ENCODE measurements around the gene ADRA2A.

Gene ADRA2A

DNA sequence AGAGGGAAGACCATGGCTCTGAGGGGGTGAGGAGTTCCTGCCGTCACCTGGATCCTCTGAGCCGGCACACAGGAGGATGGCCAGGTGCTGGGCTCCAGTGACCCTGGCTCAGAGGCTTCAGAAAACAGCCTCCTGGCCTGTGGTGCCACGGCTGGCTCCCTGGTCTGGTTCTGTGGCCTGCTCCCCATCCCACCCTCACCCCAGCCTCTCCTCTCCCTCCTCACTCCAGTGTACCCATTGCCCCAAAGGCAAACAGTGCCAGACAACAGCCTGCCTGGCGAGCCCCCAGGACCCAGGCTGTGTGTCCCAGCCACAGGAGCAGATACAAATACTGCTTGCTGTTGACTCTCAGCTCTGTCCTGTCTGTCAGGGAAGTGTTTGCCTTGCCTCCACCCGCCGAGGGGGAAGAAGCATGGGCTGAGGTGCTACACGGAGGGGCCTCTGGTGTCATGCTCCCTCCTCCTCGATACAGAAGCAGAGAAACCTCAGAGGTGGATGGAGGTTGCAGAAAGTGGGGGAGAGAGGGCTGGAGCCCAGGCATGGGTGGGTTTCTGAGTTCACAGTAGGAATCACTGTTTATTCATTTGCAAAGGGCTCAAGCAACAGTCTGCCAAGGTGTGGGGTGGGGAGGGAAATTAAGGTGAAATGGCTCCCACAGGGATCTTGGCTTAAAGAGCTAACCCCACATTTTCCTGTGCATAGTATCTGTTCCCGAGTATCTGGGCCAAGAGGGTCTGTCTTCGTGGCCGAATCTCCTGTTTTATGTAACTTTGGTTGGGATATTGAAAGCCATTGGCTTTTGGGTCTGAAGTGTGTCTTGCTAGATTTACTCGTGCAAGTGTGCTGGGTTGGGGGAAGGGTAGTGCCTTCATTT lies 5.5 kb downstream of the ADRA2A start:
- H3K4me3 ChIP-seq (ENCODE audit: control insufficient read depth in 1 of 7, extremely low read depth in 1 of 7, insufficient read depth in 4 of 7, low read depth in 2 of 7, low read length in 6 of 7) = no peak overlapping the region
- H3K4me1 ChIP-seq (ENCODE audit: control extremely low read depth in 1 of 4, control insufficient read depth in 4 of 4, insufficient read depth in 4 of 4, low read length in 3 of 4) = peaks cover 0 to 12% (median 9%) of the 10 kb centered on the region in 4 experiments
- H3K9me3 ChIP-seq (ENCODE audit: control extremely low read depth in 1 of 5, control insufficient read depth in 4 of 5, insufficient read depth in 2 of 5, low read depth in 1 of 5, low read length in 4 of 5) = peaks cover 0 to 14% (median 10%) of the 10 kb centered on the region in 5 experiments
- peaks cover 0 to 18% (median 12%) of the 10 kb centered on the region in 5 experiments for H3K27me3 ChIP-seq (replicated peaks in 2 of 5; ENCODE audit: control insufficient read depth in 4 of 5, insufficient read depth in 5 of 5, low read length in 4 of 5)
- H3K36me3 ChIP-seq (ENCODE audit: control insufficient read depth in 4 of 4, insufficient read depth in 4 of 4, low read length in 3 of 4) = no peaks in the 10 kb centered on the region
- DNase-seq = no peak
- WGBS (ENCODE audit: insufficient coverage) = 86% methylated on average over 7 of the region's 12 CpGs
- CTCF ChIA-PET = interaction anchor here (0.7 to 1.5 kb wide), 2 partner anchors 9 to 29 kb away, joined by 3 to 4 read pairs; no protein-coding TSS in a partner anchor
- POLR2A ChIA-PET = no interaction called here
- no peak overlapping the region for H3K27ac ChIP-seq (ENCODE audit: insufficient read depth in 1 of 2, low read depth in 1 of 2, low read length in 2 of 2, poor library complexity in 1 of 2, severe bottlenecking in 2 of 2)

DNA sequence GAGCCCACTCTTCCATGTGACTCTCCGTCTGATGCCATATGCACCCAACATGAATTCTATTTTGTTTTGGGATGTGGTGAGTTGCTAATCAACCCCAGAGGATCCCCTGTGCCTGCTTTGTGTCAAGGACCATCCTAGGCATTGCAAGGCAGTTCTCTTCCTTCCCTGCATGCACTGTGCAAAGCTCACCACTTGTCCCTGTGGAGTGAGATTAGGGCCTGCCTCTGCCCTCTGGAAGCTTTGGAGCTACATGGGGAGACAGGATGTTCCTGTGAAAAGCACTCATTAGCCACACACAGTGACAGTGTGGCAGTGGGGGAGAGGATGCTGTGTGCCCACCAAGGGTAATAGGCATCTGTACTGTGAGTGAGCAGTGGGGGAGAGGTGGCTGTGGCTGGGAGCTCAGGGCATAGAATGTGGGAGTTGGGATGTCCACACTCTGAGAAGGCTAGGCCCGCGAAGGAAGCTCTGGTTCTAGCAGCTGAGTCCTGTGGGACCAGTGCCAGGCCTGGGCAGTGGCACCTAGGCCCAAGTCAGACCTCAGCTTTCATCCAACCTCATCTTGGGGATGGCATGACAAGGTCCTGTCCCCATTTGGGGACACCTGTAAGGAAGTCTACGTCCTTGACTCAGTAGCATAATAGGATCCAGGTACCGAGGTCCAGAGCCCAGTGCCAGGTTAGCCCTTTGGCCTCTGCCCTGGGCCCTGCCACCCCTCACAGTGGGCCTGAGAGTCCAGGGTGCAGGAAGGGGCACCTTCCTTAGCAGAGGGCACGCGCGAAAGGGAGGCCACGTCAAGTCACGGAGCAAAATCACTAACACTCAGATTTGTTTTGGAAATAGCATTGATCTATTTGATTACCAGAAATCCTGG lies 6.6 kb downstream of the ADRA2A start:
- H3K36me3 ChIP-seq (ENCODE audit: control insufficient read depth in 4 of 4, insufficient read depth in 4 of 4, low read length in 3 of 4) = no peaks in the 10 kb centered on the region
- WGBS (ENCODE audit: insufficient coverage) = 98% methylated on average over 9 of the region's 10 CpGs
- no peak overlapping the region for H3K4me3 ChIP-seq (ENCODE audit: control insufficient read depth in 1 of 7, extremely low read depth in 1 of 7, insufficient read depth in 4 of 7, low read depth in 2 of 7, low read length in 6 of 7)
- H3K9me3 ChIP-seq (ENCODE audit: control extremely low read depth in 1 of 5, control insufficient read depth in 4 of 5, insufficient read depth in 2 of 5, low read depth in 1 of 5, low read length in 4 of 5) = peaks cover 0 to 10% (median 6%) of the 10 kb centered on the region in 5 experiments
- DNase-seq = no peak
- H3K27ac ChIP-seq (ENCODE audit: insufficient read depth in 1 of 2, low read depth in 1 of 2, low read length in 2 of 2, poor library complexity in 1 of 2, severe bottlenecking in 2 of 2) = no peak overlapping the region
- H3K27me3 ChIP-seq (replicated peaks in 2 of 5; ENCODE audit: control insufficient read depth in 4 of 5, insufficient read depth in 5 of 5, low read length in 4 of 5) = peaks cover 0 to 11% (median 7%) of the 10 kb centered on the region in 5 experiments
- POLR2A ChIA-PET = no interaction called here
- CTCF ChIA-PET = interaction anchor here (1.5 kb wide), 1 partner anchor 10 kb away, joined by 4 read pairs; no protein-coding TSS in a partner anchor
- peaks cover 0 to 3% (median under 1%) of the 10 kb centered on the region in 4 experiments for H3K4me1 ChIP-seq (ENCODE audit: control extremely low read depth in 1 of 4, control insufficient read depth in 4 of 4, insufficient read depth in 4 of 4, low read length in 3 of 4)

DNA sequence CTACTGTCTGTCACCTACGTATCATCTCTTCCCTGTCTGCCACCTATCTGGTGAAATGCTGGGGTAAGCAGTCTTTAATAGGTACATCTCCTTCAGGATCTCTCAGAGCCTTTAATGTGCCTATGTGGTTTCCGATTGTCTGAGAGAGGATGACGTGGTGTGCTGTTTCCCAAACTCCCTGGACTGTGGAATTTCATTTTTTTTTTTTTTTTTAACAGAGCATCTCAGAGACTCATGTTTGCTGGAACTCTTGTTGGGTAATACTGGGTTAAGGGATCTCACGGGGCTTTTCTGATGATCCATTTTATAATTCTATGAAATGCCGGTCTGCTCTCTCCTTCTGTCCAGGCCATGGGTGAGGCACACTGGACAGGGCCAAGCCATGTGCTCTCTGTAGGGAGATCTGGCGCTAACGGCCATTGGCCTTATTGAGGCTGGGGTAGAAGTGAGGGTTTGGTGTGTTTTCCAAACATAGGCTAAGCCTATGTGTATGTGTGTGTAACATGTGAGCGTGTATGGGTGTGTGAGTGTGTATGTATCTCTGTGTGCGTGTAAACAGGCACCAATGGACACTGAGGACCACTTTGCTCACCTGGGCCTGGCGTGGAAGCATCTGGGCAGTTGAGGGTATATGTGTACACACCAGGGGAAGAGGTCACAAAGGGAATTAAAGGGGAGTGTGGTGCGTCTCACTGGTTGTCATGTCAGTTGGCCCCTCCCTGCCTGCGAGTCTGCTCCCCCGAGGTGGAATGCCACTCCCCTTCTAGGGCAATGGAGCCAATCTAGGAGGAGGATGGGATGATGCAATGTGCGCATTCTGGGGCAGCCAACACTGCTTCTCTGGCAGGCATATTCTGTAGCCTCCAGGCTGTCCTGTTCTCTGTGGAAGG lies 7.8 kb downstream of the ADRA2A start:
- Histone ChIP-seq H3K27ac (ENCODE audit: insufficient read depth in 1 of 2, low read depth in 1 of 2, low read length in 2 of 2, poor library complexity in 1 of 2, severe bottlenecking in 2 of 2) (no peak overlapping the region), H3K4me3 (ENCODE audit: control insufficient read depth in 1 of 7, extremely low read depth in 1 of 7, insufficient read depth in 4 of 7, low read depth in 2 of 7, low read length in 6 of 7) (no peak overlapping the region), H3K27me3 (replicated peaks in 2 of 5; ENCODE audit: control insufficient read depth in 4 of 5, insufficient read depth in 5 of 5, low read length in 4 of 5) (peaks cover 0 to 9% (median 0%) of the 10 kb centered on the region in 5 experiments), H3K4me1 (ENCODE audit: control extremely low read depth in 1 of 4, control insufficient read depth in 4 of 4, insufficient read depth in 4 of 4, low read length in 3 of 4) (no peaks in the 10 kb centered on the region), H3K36me3 (ENCODE audit: control insufficient read depth in 4 of 4, insufficient read depth in 4 of 4, low read length in 3 of 4) (no peaks in the 10 kb centered on the region), H3K9me3 (ENCODE audit: control extremely low read depth in 1 of 5, control insufficient read depth in 4 of 5, insufficient read depth in 2 of 5, low read depth in 1 of 5, low read length in 4 of 5) (peaks cover 0 to 6% (median 0%) of the 10 kb centered on the region in 5 experiments)
- 96% methylated on average over 9 of the region's 14 CpGs for WGBS (ENCODE audit: insufficient coverage)
- no peak for DNase-seq
- POLR2A ChIA-PET = no interaction called here
- CTCF ChIA-PET = no interaction called here

DNA sequence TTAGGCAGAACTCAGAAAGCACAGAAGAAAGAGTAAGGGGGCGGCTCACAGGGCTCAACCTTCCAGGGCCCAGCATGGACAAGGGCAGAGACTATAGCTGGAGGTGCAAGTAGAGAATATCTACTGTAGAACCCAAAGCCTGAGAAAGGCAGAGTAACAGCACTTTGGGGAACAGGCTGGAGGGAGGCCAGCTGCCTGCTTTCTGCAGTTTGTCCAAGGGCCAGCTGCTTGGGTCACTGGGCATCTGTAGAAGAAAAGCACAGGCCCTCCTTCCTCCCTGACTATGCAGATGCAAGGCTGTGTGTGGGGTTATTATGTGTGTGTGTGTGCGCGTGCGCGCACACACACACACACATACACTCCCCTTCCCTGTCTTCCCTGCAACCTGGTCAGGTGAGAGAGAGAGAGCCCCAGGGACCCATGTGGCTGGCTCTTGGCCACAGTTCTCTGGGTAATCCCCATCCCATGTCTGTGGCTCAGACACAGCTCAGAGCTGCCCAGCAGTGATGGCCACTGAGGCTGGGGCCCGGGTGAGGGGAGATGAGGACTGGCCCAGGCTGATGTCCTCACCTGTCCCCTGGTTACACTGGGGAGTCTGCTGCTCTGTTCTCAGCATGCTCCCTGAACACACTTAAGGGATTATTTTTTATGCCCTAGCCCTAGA lies 9.0 kb downstream of the ADRA2A start:
- no peak overlapping the region for H3K4me3 ChIP-seq (ENCODE audit: control insufficient read depth in 1 of 7, extremely low read depth in 1 of 7, insufficient read depth in 4 of 7, low read depth in 2 of 7, low read length in 6 of 7)
- ChIA-PET POLR2A (interaction anchor here (0.6 kb wide), 1 partner anchor 14 kb away, joined by 3 read pairs; no protein-coding TSS in a partner anchor), CTCF (interaction anchor here (0.7 to 5.0 kb wide), 4 partner anchors 8 to 121 kb away, joined by 3 to 39 read pairs (median 8); partner anchors contain the start of gene ADRA2A)
- H3K27ac ChIP-seq (ENCODE audit: insufficient read depth in 1 of 2, low read depth in 1 of 2, low read length in 2 of 2, poor library complexity in 1 of 2, severe bottlenecking in 2 of 2) = no peak overlapping the region
- WGBS (ENCODE audit: insufficient coverage) = 80% methylated on average over 1 of the region's 6 CpGs
- peaks cover 0 to 6% (median 0%) of the 10 kb centered on the region in 5 experiments for H3K9me3 ChIP-seq (ENCODE audit: control extremely low read depth in 1 of 5, control insufficient read depth in 4 of 5, insufficient read depth in 2 of 5, low read depth in 1 of 5, low read length in 4 of 5)
- H3K4me1 ChIP-seq (ENCODE audit: control extremely low read depth in 1 of 4, control insufficient read depth in 4 of 4, insufficient read depth in 4 of 4, low read length in 3 of 4) = no peaks in the 10 kb centered on the region
- DNase-seq = no peak
- no peaks in the 10 kb centered on the region for H3K36me3 ChIP-seq (ENCODE audit: control insufficient read depth in 4 of 4, insufficient read depth in 4 of 4, low read length in 3 of 4)
- H3K27me3 ChIP-seq (replicated peaks in 2 of 5; ENCODE audit: control insufficient read depth in 4 of 5, insufficient read depth in 5 of 5, low read length in 4 of 5) = no peaks in the 10 kb centered on the region

DNA sequence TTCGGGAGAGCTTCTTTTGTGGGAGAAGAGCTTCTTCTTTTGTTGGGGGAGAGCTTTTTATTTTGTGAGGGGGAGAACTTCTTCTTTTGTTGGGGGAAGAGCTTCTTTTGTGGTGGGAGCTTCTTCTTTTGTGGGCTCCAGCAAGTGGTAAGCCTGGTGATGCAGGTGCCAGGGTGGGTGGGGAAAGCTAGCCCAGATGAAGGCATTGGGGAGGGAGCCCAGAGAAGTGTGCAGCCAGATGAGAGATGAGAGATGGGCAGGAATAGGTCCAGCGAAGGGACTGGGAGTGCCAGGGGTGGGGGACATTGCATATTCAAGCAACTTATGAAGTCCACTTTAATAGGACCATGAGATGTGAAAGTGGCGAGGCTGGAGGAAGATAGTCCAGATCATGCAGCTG lies 9.7 kb downstream of the ADRA2A start:
- Histone ChIP-seq H3K4me1 (ENCODE audit: control extremely low read depth in 1 of 4, control insufficient read depth in 4 of 4, insufficient read depth in 4 of 4, low read length in 3 of 4) (no peaks in the 10 kb centered on the region), H3K4me3 (ENCODE audit: control insufficient read depth in 1 of 7, extremely low read depth in 1 of 7, insufficient read depth in 4 of 7, low read depth in 2 of 7, low read length in 6 of 7) (no peak overlapping the region), H3K27me3 (replicated peaks in 2 of 5; ENCODE audit: control insufficient read depth in 4 of 5, insufficient read depth in 5 of 5, low read length in 4 of 5) (no peaks in the 10 kb centered on the region), H3K36me3 (ENCODE audit: control insufficient read depth in 4 of 4, insufficient read depth in 4 of 4, low read length in 3 of 4) (no peaks in the 10 kb centered on the region), H3K9me3 (ENCODE audit: control extremely low read depth in 1 of 5, control insufficient read depth in 4 of 5, insufficient read depth in 2 of 5, low read depth in 1 of 5, low read length in 4 of 5) (peaks cover 0 to 6% (median 0%) of the 10 kb centered on the region in 5 experiments), H3K27ac (ENCODE audit: insufficient read depth in 1 of 2, low read depth in 1 of 2, low read length in 2 of 2, poor library complexity in 1 of 2, severe bottlenecking in 2 of 2) (no peak overlapping the region)
- ChIA-PET POLR2A (interaction anchor here (0.6 kb wide), 2 partner anchors 9 to 14 kb away, joined by 3 read pairs; no protein-coding TSS in a partner anchor), CTCF (interaction anchor here (0.7 to 5.0 kb wide), 4 partner anchors 9 to 120 kb away, joined by 3 to 39 read pairs (median 8); partner anchors contain the start of gene ADRA2A)
- WGBS (ENCODE audit: insufficient coverage) = 96% methylated on average over 2 of the region's 3 CpGs
- DNase-seq = peak in 2 of 3 donors; percentile 56 to 61

DNA sequence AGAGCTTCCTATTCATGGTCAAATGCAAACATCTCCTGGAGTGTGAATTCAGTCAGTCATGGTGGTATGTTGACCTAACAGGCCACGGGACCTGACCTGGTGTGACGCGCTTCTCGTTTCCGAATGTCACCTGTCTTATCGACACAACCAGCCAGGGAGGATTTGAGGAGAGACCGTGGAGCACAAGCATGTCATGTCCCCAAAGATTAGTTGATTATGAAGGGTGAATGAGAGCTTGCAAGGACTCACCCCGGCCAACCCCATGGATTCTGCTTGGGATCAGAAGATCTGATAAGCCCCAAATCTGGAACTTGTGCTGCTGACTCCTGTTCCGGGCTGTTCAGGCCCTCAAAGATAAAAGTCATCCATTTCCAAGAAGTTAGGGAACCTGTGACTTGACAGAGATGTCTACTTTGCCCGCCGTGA lies 10.5 kb downstream of the ADRA2A start:
- 95% methylated on average over 10 of the region's 11 CpGs for WGBS (ENCODE audit: insufficient coverage)
- CTCF ChIA-PET = interaction anchor here (0.5 to 5.0 kb wide), 5 partner anchors 10 to 120 kb away, joined by 3 to 39 read pairs (median 3); partner anchors contain the start of gene ADRA2A
- no peaks in the 10 kb centered on the region for H3K36me3 ChIP-seq (ENCODE audit: control insufficient read depth in 4 of 4, insufficient read depth in 4 of 4, low read length in 3 of 4)
- POLR2A ChIA-PET = no interaction called here
- no peak overlapping the region for H3K4me3 ChIP-seq (ENCODE audit: control insufficient read depth in 1 of 7, extremely low read depth in 1 of 7, insufficient read depth in 4 of 7, low read depth in 2 of 7, low read length in 6 of 7)
- H3K27me3 ChIP-seq (replicated peaks in 2 of 5; ENCODE audit: control insufficient read depth in 4 of 5, insufficient read depth in 5 of 5, low read length in 4 of 5) = no peaks in the 10 kb centered on the region
- H3K27ac ChIP-seq (ENCODE audit: insufficient read depth in 1 of 2, low read depth in 1 of 2, low read length in 2 of 2, poor library complexity in 1 of 2, severe bottlenecking in 2 of 2) = no peak overlapping the region
- H3K9me3 ChIP-seq (ENCODE audit: control extremely low read depth in 1 of 5, control insufficient read depth in 4 of 5, insufficient read depth in 2 of 5, low read depth in 1 of 5, low read length in 4 of 5) = peaks cover 0 to 6% (median 0%) of the 10 kb centered on the region in 5 experiments
- DNase-seq = no peak
- H3K4me1 ChIP-seq (ENCODE audit: control extremely low read depth in 1 of 4, control insufficient read depth in 4 of 4, insufficient read depth in 4 of 4, low read length in 3 of 4) = no peaks in the 10 kb centered on the region

Measured in common myeloid progenitor, CD34-positive (primary cell).